GM11168 (cell line): ENCODE measurements around the gene SOHLH2.

ENCODE experiments used
- in situ Hi-C: fragments of 300-500 bp; cut with MboI; formaldehyde crosslinking; loops from one replicate; pipeline ENCODE4 v1.12.0; 2022; ENCODE audit warnings: low sequenced_read_pairs; ENCODE audit not compliant: unreplicated experiment

Gene SOHLH2

GRCh38 chr13:36134632-36135031, 79.7 kb downstream of the SOHLH2 start:
- in situ Hi-C loops: no loop called here

- in situ Hi-C loops: no loop called here
Measured at GRCh38 chr13:36133950-36134626, 80.3 kb downstream of the SOHLH2 start.

- in situ Hi-C loops: no loop called here
Measured at GRCh38 chr13:36132376-36132775, 82.0 kb downstream of the SOHLH2 start.

GRCh38 chr13:36131931-36132297, 82.4 kb downstream of the SOHLH2 start:
- in situ Hi-C loops: no loop called here

- in situ Hi-C loops: no loop called here
Measured at GRCh38 chr13:36131222-36131930, 83.0 kb downstream of the SOHLH2 start, which contains the start of gene DCLK1. TSS of gene DCLK1 (minus strand) at chr13:36131382.

GRCh38 chr13:36130552-36131221, 83.7 kb downstream of the SOHLH2 start:
- in situ Hi-C loops: no loop called here

- in situ Hi-C loops: no loop called here
Measured at GRCh38 chr13:36130193-36130551, 84.2 kb downstream of the SOHLH2 start.

GRCh38 chr13:36129539-36129938, 84.8 kb downstream of the SOHLH2 start:
- in situ Hi-C loops: no loop called here

GRCh38 chr13:36126491-36126890, 87.9 kb downstream of the SOHLH2 start:
- in situ Hi-C loops: no loop called here

- in situ Hi-C loops: no loop called here
Measured at GRCh38 chr13:36125841-36126240, 88.5 kb downstream of the SOHLH2 start.

GRCh38 chr13:36124236-36124822, 90.0 kb downstream of the SOHLH2 start:
- in situ Hi-C loops: no loop called here
